ENCODE data around the gene TM9SF4. TPM values are rescaled to one million over a fixed set of nuclear protein-coding genes. Genes with fewer than 3 reads are reported as not detected.

The TM9SF4 gene
- total and polyA plus RNA-seq, 2 of the 8 experiments (the other 6 are each of a cell fraction or from before 2014, with no cell fraction given): 38.4 to 68.7 TPM

GRCh38 chr20:32078791-32079190 lies 30.7 kb upstream of the TM9SF4 start:
- Histone ChIP-seq H4K20me1 (replicated peaks in 1 of 2; ENCODE audit: control insufficient read depth in 1 of 2, insufficient read depth in 2 of 2, low read length in 2 of 2) (no peaks in the 10 kb centered on the region), H3K4me3 (ENCODE audit: extremely low read depth in 1 of 4, insufficient read depth in 2 of 4, low read depth in 3 of 4, low read length in 4 of 4) (no peak overlapping the region), H2AK5ac (ENCODE audit: low read depth, low read length) (no peak overlapping the region), H3K36me3 (ENCODE audit: control insufficient read depth in 2 of 4, insufficient read depth in 4 of 4, low read length in 3 of 4) (no peaks in the 10 kb centered on the region), H3K27me3 (replicated peaks in 1 of 4; ENCODE audit: control insufficient read depth in 3 of 4, extremely low read depth in 1 of 4, insufficient read depth in 3 of 4, low read length in 3 of 4) (no peaks in the 10 kb centered on the region), H3K14ac (ENCODE audit: insufficient read length) (no peak overlapping the region), H2BK15ac (ENCODE audit: low read length) (no peak overlapping the region), H3K79me2 (ENCODE audit: control insufficient read depth in 1 of 2, insufficient read depth in 2 of 2, low read length in 2 of 2) (no peaks in the 10 kb centered on the region), H3K23ac (ENCODE audit: insufficient read length) (no peak overlapping the region), H2BK12ac (ENCODE audit: low read depth, low read length) (no peak overlapping the region), H3K27ac (ENCODE audit: low read depth, low read length) (no peak overlapping the region), H3K4ac (replicated peaks; ENCODE audit: insufficient read length, low read depth, low read length) (no peak overlapping the region), H3K4me2 (ENCODE audit: insufficient read depth in 1 of 2, low read depth in 2 of 2, low read length in 2 of 2) (no peak overlapping the region), H2BK5ac (ENCODE audit: low read depth, low read length) (no peak overlapping the region), H3K4me1 (replicated peaks in 1 of 4; ENCODE audit: control insufficient read depth in 3 of 4, insufficient read depth in 4 of 4, low read length in 3 of 4) (peaks cover 0 to 3% (median under 1%) of the 10 kb centered on the region in 4 experiments; a peak in 4 of 7 replicates), H2BK20ac (ENCODE audit: low read length) (no peak overlapping the region), H3K79me1 (ENCODE audit: low read depth, low read length) (no peaks in the 10 kb centered on the region), H4K91ac (replicated peaks; ENCODE audit: insufficient read length, low read length) (no peak overlapping the region), H3K9ac (replicated peaks in 1 of 4; ENCODE audit: extremely low read depth in 1 of 4, low read depth in 3 of 4, low read length in 3 of 4) (no peak overlapping the region), H3K18ac (ENCODE audit: extremely low read depth, low read length) (no peak overlapping the region), H3K56ac (replicated peaks; ENCODE audit: insufficient read length, low read depth, low read length) (no peak overlapping the region), H3K9me3 (ENCODE audit: insufficient read depth in 2 of 2, low read depth in 1 of 2, low read length in 1 of 2) (no peaks in the 10 kb centered on the region), H4K8ac (ENCODE audit: extremely low read depth, insufficient read depth, low read length) (no peak overlapping the region), H2BK120ac (replicated peaks; ENCODE audit: low read depth, low read length) (no peak overlapping the region), H2AFZ (ENCODE audit: low read length) (no peak overlapping the region), H3K23me2 (ENCODE audit: low read depth, low read length) (no peaks in the 10 kb centered on the region), H4K5ac (ENCODE audit: insufficient read length, low read depth, low read length) (no peak overlapping the region)
- FAIRE-seq: no peak
- ChIA-PET CTCF (ENCODE audit: partially characterized antibody) (interaction anchor here (1.2 to 2.6 kb wide), 5 partner anchors 13 to 60 kb away, joined by 3 to 8 read pairs (median 4); no protein-coding TSS in a partner anchor), POLR2A (ENCODE audit: partially characterized antibody) (interaction anchor here (0.6 kb wide), 1 partner anchor 13 kb away, joined by 3 read pairs; no protein-coding TSS in a partner anchor)
- DNase-seq (ENCODE audit: low read depth in 1 of 2, low spot score in 2 of 2): no peak
- TF ChIP-seq KDM1A (IDR thresholded peaks at IDR 0.05; ENCODE audit: borderline replicate concordance, low read length) (no peak), BRCA1 (IDR thresholded peaks at IDR 0.05; ENCODE audit: low read depth, low read length) (no peak), EZH2 (IDR thresholded peaks at IDR 0.05; ENCODE audit: low read depth, low read length, severe bottlenecking) (no peak), SIX5 (IDR thresholded peaks at IDR 0.05; ENCODE audit: low read depth, low read length) (no peak), YY1 (IDR thresholded peaks at IDR 0.05; ENCODE audit: low read depth, low read length) (no peak), CTBP2 (IDR thresholded peaks at IDR 0.05; ENCODE audit: borderline replicate concordance, insufficient read depth, insufficient read length, low read length) (no peak), ATF2 (IDR thresholded peaks at IDR 0.05; ENCODE audit: low read length) (no peak), CBX5 (IDR thresholded peaks at IDR 0.05; ENCODE audit: low read depth, low read length) (no peak), POLR2AphosphoS5 (IDR thresholded peaks at IDR 0.05; ENCODE audit: low read depth, low read length) (no peak), SUZ12 (IDR thresholded peaks at IDR 0.05; ENCODE audit: low read length) (no peak), TAF7 (optimal IDR thresholded peaks at IDR 0.05; ENCODE audit: borderline replicate concordance, low read depth, low read length) (no peak), CHD2 (IDR thresholded peaks at IDR 0.05; ENCODE audit: low read length) (no peak), FOSL1 (IDR thresholded peaks at IDR 0.05; ENCODE audit: insufficient read depth, low read depth, low read length) (no peak), POLR2A (IDR thresholded peaks at IDR 0.05; ENCODE audit: control extremely low read depth in 1 of 2, low read depth in 2 of 2, low read length in 2 of 2) (no peak), RFX5 (IDR thresholded peaks at IDR 0.05; ENCODE audit: borderline replicate concordance, low read depth, low read length) (no peak)

Data from H1 (cell line).